ENCODE measurements around the gene CCBE1.
A peak's percentile ranks its signal among the peaks of the same experiment; 100 is the strongest.

CCBE1 gene

GRCh38 chr18:59512025-59512755 is 185.0 kb downstream of the CCBE1 start:
- DNase-seq (ENCODE audit: low read depth, low spot score), result no peak
- no peaks in the 10 kb centered on the region for H3K4me1 ChIP-seq (ENCODE audit: insufficient read depth, insufficient read length)
- no peaks in the 10 kb centered on the region for H3K9me3 ChIP-seq (ENCODE audit: insufficient read depth, low read length)
- no peak overlapping the region for H3K9ac ChIP-seq (ENCODE audit: insufficient read length, low read depth)
- H3K36me3 ChIP-seq (ENCODE audit: insufficient read depth, insufficient read length, low read length), result no peaks in the 10 kb centered on the region
- H3K27me3 ChIP-seq (ENCODE audit: insufficient read depth, insufficient read length), result no peaks in the 10 kb centered on the region
- no peak overlapping the region for H3K4me3 ChIP-seq (ENCODE audit: insufficient read length, low read depth)
- no peak for TF ChIP-seq YY1 (IDR thresholded peaks at IDR 0.05; ENCODE audit: insufficient read depth, insufficient read length)
- TF ChIP-seq ZNF274 (IDR thresholded peaks at IDR 0.05; ENCODE audit: low read depth, low read length), result no peak
- TF ChIP-seq SUZ12 (IDR thresholded peaks at IDR 0.05; ENCODE audit: extremely low read depth, insufficient read depth, insufficient read length), result no peak

DNA sequence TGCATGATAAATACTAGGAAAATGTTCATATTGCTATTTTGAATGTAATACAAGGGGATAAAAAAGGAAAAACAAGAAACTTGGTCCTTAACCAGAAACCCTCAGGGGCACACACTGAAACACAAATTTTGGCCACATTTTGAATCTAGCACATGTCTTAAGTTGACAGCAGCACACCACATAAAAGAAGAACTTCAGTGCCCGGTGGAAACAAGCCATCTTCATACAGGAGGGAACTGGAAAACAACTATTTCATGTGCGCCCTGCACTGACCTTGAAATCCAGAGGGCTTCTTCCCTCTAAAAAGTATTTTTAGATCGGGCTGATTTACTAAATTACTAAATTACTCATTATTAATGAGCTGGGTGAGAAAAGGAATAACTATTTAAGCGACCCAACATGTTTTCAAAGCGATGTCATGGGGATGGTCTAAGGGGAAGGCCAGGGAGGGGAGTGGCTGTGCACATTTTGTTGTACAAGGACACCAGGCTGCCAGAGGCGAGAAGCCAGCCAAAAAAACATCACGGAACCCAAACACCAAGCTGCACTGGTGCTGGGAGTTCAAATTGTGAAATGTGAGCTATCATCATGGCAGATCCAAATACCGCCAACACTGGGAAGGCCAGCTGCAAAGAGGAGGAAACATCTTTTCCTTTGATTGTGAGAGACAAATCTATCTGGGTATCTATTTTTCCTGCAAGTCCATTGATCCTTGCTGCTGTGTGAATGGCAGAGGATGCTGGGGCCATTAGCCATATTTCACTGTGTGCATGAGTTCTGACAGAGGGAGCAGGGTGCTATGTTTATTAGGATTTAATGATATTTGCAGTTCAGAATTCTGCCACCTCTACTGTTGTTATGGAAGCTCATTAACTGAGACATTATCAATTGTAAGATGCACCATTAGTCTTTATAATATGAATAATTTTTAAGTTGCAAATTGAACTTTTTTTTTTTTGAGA is 187.5 kb downstream of the CCBE1 start:
- Histone ChIP-seq H3K27me3 (ENCODE audit: insufficient read depth, insufficient read length) (no peaks in the 10 kb centered on the region), H3K9me3 (ENCODE audit: insufficient read depth, low read length) (no peaks in the 10 kb centered on the region), H3K4me1 (ENCODE audit: insufficient read depth, insufficient read length) (no peaks in the 10 kb centered on the region), H3K4me3 (ENCODE audit: insufficient read length, low read depth) (no peak overlapping the region), H3K36me3 (ENCODE audit: insufficient read depth, insufficient read length, low read length) (no peaks in the 10 kb centered on the region), H3K9ac (ENCODE audit: insufficient read length, low read depth) (no peak overlapping the region)
- no peak for TF ChIP-seq SUZ12 (IDR thresholded peaks at IDR 0.05; ENCODE audit: extremely low read depth, insufficient read depth, insufficient read length)
- no peak for TF ChIP-seq YY1 (IDR thresholded peaks at IDR 0.05; ENCODE audit: insufficient read depth, insufficient read length)
- no peak for TF ChIP-seq ZNF274 (IDR thresholded peaks at IDR 0.05; ENCODE audit: low read depth, low read length)
- DNase-seq (ENCODE audit: low read depth, low spot score), result no peak

DNA sequence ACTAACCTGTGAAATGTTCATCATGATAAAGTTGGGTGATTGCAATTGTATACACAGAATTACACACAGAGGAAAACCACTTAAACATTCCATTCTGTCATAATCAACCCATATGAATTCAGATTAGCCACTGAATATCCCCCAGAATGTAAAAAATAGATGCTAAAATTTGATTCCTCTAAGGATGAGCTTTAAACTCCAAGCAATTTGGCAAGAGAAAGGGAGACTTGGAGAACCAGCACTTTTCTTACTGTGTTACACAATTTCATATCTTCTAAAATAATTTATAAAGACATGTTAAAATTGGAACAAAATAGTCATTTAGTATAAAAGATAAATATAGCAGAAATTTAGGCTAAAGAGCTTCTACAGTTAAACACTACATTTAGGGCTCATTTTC is 191.9 kb downstream of the CCBE1 start:
- DNase-seq (ENCODE audit: low read depth, low spot score), result no peak
- peaks cover 2% of the 10 kb centered on the region for H3K4me1 ChIP-seq (ENCODE audit: insufficient read depth, insufficient read length)

DNA sequence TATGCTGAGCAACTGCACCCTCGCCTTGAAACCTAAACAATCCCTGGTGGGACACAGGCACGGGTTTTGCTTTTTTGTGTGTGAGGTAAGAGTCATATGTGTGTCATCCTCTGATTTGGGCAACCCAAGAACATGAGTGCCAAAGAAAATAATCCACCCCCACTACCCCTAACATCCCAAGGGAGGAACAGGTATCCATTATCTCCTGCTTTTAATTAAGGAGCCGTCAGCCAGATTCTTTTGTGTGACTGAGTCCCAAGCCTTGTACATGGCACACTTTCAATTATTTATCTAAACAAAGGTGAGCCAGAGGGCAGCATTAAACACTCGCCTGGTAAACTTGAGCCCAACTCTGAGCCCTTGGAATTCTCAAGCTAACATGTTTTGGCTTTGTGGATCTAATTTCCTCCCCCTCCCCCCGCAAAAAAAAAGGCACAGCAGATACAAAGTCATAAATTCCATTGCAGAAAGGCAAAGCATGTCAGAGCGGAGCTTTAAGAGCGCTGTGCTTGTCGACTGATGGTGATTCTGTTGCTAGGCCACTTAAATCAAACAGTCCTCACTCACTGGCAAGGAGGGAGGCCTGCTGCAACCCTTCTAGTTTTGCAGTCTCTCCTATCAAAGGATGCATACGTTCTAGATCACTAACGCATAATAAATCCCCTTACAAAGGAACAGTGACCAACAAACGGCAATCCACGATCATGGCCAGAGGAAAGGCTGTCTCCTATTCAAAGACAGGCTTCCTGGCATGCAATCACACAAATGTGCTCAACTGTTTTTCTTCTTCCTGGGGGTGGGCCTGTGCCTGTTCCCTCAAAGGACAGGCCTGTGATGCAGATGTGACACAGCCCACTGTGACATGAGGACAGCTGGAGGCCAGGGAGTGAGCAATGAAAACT is 194.7 kb downstream of the CCBE1 start:
- Histone ChIP-seq H3K9ac (ENCODE audit: insufficient read length, low read depth) (no peak overlapping the region), H3K36me3 (ENCODE audit: insufficient read depth, insufficient read length, low read length) (no peaks in the 10 kb centered on the region), H3K4me1 (ENCODE audit: insufficient read depth, insufficient read length) (peaks cover 2% of the 10 kb centered on the region), H3K9me3 (ENCODE audit: insufficient read depth, low read length) (0 out of 2 replicates have a peak, but pooled peaks cover 7% of the 10 kb centered on the region), H3K27me3 (ENCODE audit: insufficient read depth, insufficient read length) (no peaks in the 10 kb centered on the region), H3K4me3 (ENCODE audit: insufficient read length, low read depth) (no peak overlapping the region)
- DNase-seq (ENCODE audit: low read depth, low spot score), result peak; percentile 20
- TF ChIP-seq SUZ12 (IDR thresholded peaks at IDR 0.05; ENCODE audit: extremely low read depth, insufficient read depth, insufficient read length) (no peak), ZNF274 (IDR thresholded peaks at IDR 0.05; ENCODE audit: low read depth, low read length) (no peak), YY1 (IDR thresholded peaks at IDR 0.05; ENCODE audit: insufficient read depth, insufficient read length) (no peak)

More for the DNA sequence above, 191.9 kb downstream of the CCBE1 start:
- TF ChIP-seq YY1 (IDR thresholded peaks at IDR 0.05; ENCODE audit: insufficient read depth, insufficient read length) (no peak), ZNF274 (IDR thresholded peaks at IDR 0.05; ENCODE audit: low read depth, low read length) (no peak), SUZ12 (IDR thresholded peaks at IDR 0.05; ENCODE audit: extremely low read depth, insufficient read depth, insufficient read length) (no peak)
- H3K9me3 ChIP-seq (ENCODE audit: insufficient read depth, low read length), result no peaks in the 10 kb centered on the region
- H3K27me3 ChIP-seq (ENCODE audit: insufficient read depth, insufficient read length), result no peaks in the 10 kb centered on the region
- no peak overlapping the region for H3K4me3 ChIP-seq (ENCODE audit: insufficient read length, low read depth)
- no peaks in the 10 kb centered on the region for H3K36me3 ChIP-seq (ENCODE audit: insufficient read depth, insufficient read length, low read length)
- no peak overlapping the region for H3K9ac ChIP-seq (ENCODE audit: insufficient read length, low read depth)

DNA sequence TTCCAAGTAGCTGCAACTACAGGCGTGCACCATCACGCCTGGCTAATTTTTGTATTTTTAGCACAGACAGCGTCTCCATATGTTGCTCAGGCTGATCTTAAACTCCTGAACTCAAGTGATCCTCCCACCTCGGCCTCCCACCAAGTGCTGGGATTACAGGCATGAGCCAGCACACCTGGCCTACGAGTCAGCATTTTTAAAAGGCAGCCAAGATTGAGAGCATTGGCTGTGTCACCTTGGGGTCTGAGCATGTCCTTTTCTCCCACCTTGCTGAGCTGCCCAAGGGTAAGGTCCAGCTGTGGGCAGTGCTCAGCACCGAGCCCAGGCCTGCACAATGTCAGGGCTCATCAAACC is 195.3 kb downstream of the CCBE1 start:
- Histone ChIP-seq H3K27me3 (ENCODE audit: insufficient read depth, insufficient read length) (no peaks in the 10 kb centered on the region), H3K9ac (ENCODE audit: insufficient read length, low read depth) (no peak overlapping the region), H3K36me3 (ENCODE audit: insufficient read depth, insufficient read length, low read length) (no peaks in the 10 kb centered on the region), H3K4me1 (ENCODE audit: insufficient read depth, insufficient read length) (peaks cover 2% of the 10 kb centered on the region), H3K9me3 (ENCODE audit: insufficient read depth, low read length) (0 out of 2 replicates have a peak, but pooled peaks cover 7% of the 10 kb centered on the region), H3K4me3 (ENCODE audit: insufficient read length, low read depth) (no peak overlapping the region)
- TF ChIP-seq ZNF274 (IDR thresholded peaks at IDR 0.05; ENCODE audit: low read depth, low read length), result no peak
- TF ChIP-seq YY1 (IDR thresholded peaks at IDR 0.05; ENCODE audit: insufficient read depth, insufficient read length), result no peak
- TF ChIP-seq SUZ12 (IDR thresholded peaks at IDR 0.05; ENCODE audit: extremely low read depth, insufficient read depth, insufficient read length), result no peak
- DNase-seq (ENCODE audit: low read depth, low spot score), result no peak

GRCh38 chr18:59500765-59501164 is 196.5 kb downstream of the CCBE1 start:
- Histone ChIP-seq H3K4me3 (ENCODE audit: insufficient read length, low read depth) (no peak overlapping the region), H3K9ac (ENCODE audit: insufficient read length, low read depth) (no peak overlapping the region), H3K27me3 (ENCODE audit: insufficient read depth, insufficient read length) (no peaks in the 10 kb centered on the region), H3K9me3 (ENCODE audit: insufficient read depth, low read length) (0 out of 2 replicates have a peak, but pooled peaks cover 7% of the 10 kb centered on the region), H3K4me1 (ENCODE audit: insufficient read depth, insufficient read length) (peaks cover 2% of the 10 kb centered on the region), H3K36me3 (ENCODE audit: insufficient read depth, insufficient read length, low read length) (no peaks in the 10 kb centered on the region)
- TF ChIP-seq YY1 (IDR thresholded peaks at IDR 0.05; ENCODE audit: insufficient read depth, insufficient read length), result no peak
- no peak for TF ChIP-seq ZNF274 (IDR thresholded peaks at IDR 0.05; ENCODE audit: low read depth, low read length)
- TF ChIP-seq SUZ12 (IDR thresholded peaks at IDR 0.05; ENCODE audit: extremely low read depth, insufficient read depth, insufficient read length), result no peak
- no peak for DNase-seq (ENCODE audit: low read depth, low spot score)

Measured in NT2/D1 (cell line).